HUES48 (cell line): ENCODE results near the gene SLC30A5.
"Not testable (repeated sequence)": the region's sequence is repeated elsewhere in the genome, so short reads cannot be mapped to it uniquely, and the experiment has no call there.

Experiments used
- H3K27ac ChIP-seq: one replicate; pipeline ENCODE4 v1.7.0; 2013; ENCODE audit warnings: low read depth, low read length, inconsistent platforms
- H3K27me3 ChIP-seq: 2 replicates; pipeline ENCODE4 v1.6.1; 2013; ENCODE audit warnings: mild to moderate bottlenecking, low read length; ENCODE audit not compliant: control insufficient read depth, insufficient read depth
- H3K36me3 ChIP-seq: 2 replicates; pipeline ENCODE4 v1.6.1; 2013; ENCODE audit warnings: low read length; ENCODE audit not compliant: control insufficient read depth, insufficient read depth
- H3K4me1 ChIP-seq: 2 replicates; pipeline ENCODE4 v1.6.1; 2013; ENCODE audit warnings: mild to moderate bottlenecking, low read length; ENCODE audit not compliant: control insufficient read depth, insufficient read depth
- H3K4me3 ChIP-seq: 2 replicates; pipeline ENCODE4 v1.5.1; 2013; ENCODE audit warnings: mild to moderate bottlenecking, low read depth, low read length
- H3K9ac ChIP-seq: 2 replicates; pipeline ENCODE4 v1.6.1; 2013; ENCODE audit warnings: mild to moderate bottlenecking, low read depth, low read length, moderate library complexity
- H3K9me3 ChIP-seq: 2 replicates; pipeline ENCODE4 v1.6.1; 2013; ENCODE audit warnings: low read length; ENCODE audit not compliant: control insufficient read depth, insufficient read depth

SLC30A5 gene

GRCh38 chr5:69103521-69103920, 9.7 kb downstream of the SLC30A5 start:
- no peak overlapping the region for H3K27ac ChIP-seq
- no peak overlapping the region for H3K4me3 ChIP-seq
- H3K9ac ChIP-seq, result no peak overlapping the region
- no peaks in the 10 kb centered on the region for H3K27me3 ChIP-seq
- no peaks in the 10 kb centered on the region for H3K4me1 ChIP-seq
- H3K36me3 ChIP-seq, result peaks cover 60% of the 10 kb centered on the region
- no peaks in the 10 kb centered on the region for H3K9me3 ChIP-seq

GRCh38 chr5:69105996-69106906, 12.4 kb downstream of the SLC30A5 start:
- H3K4me1 ChIP-seq, result no peaks in the 10 kb centered on the region
- H3K9me3 ChIP-seq, result peaks cover 9% of the 10 kb centered on the region; the same call in 1 of the 2 replicates
- no peak overlapping the region for H3K27ac ChIP-seq
- no peak overlapping the region for H3K4me3 ChIP-seq
- peaks cover 75% of the 10 kb centered on the region for H3K36me3 ChIP-seq
- H3K9ac ChIP-seq, result no peak overlapping the region
- no peaks in the 10 kb centered on the region for H3K27me3 ChIP-seq

- H3K4me1 ChIP-seq, H3K9ac ChIP-seq, H3K27me3 ChIP-seq, H3K27ac ChIP-seq, H3K4me3 ChIP-seq, H3K9me3 ChIP-seq: not testable (repeated sequence)
- peaks cover 80% of the 10 kb centered on the region for H3K36me3 ChIP-seq
Observed at GRCh38 chr5:69108367-69108766, 14.6 kb downstream of the SLC30A5 start.

GRCh38 chr5:69113851-69114250, 20.0 kb downstream of the SLC30A5 start:
- H3K27ac ChIP-seq, result no peak overlapping the region
- H3K27me3 ChIP-seq, result no peaks in the 10 kb centered on the region
- H3K9me3 ChIP-seq, result peaks cover 8% of the 10 kb centered on the region; the same call in 1 of the 2 replicates
- no peak overlapping the region for H3K9ac ChIP-seq
- no peak overlapping the region for H3K4me3 ChIP-seq
- peaks cover 74% of the 10 kb centered on the region for H3K36me3 ChIP-seq
- no peaks in the 10 kb centered on the region for H3K4me1 ChIP-seq

- Histone ChIP-seq H3K27me3 (no peaks in the 10 kb centered on the region), H3K4me3 (no peak overlapping the region), H3K9me3 (no peaks in the 10 kb centered on the region), H3K27ac (no peak overlapping the region), H3K36me3 (peaks cover 71% of the 10 kb centered on the region), H3K9ac (no peak overlapping the region), H3K4me1 (peaks cover 3% of the 10 kb centered on the region)
Observed at GRCh38 chr5:69115526-69115925, 21.7 kb downstream of the SLC30A5 start.

- H3K36me3 ChIP-seq, result peaks cover 38% of the 10 kb centered on the region
- no peak overlapping the region for H3K4me3 ChIP-seq
- H3K27me3 ChIP-seq, result no peaks in the 10 kb centered on the region
- no peak overlapping the region for H3K27ac ChIP-seq
- H3K9me3 ChIP-seq, result no peaks in the 10 kb centered on the region
- H3K4me1 ChIP-seq, result no peaks in the 10 kb centered on the region
- H3K9ac ChIP-seq, result no peak overlapping the region
Observed at GRCh38 chr5:69129413-69129812, 35.6 kb downstream of the SLC30A5 start.

- Histone ChIP-seq H3K4me1 (peaks cover 2% of the 10 kb centered on the region; the same call in 1 of the 2 replicates), H3K36me3 (peaks cover 32% of the 10 kb centered on the region), H3K9ac (no peak overlapping the region), H3K9me3 (no peaks in the 10 kb centered on the region), H3K27ac (no peak overlapping the region), H3K4me3 (no peak overlapping the region), H3K27me3 (no peaks in the 10 kb centered on the region)
Observed at GRCh38 chr5:69130241-69130640, 36.4 kb downstream of the SLC30A5 start.

- Histone ChIP-seq H3K27ac (no peak overlapping the region), H3K9me3 (no peaks in the 10 kb centered on the region), H3K4me1 (peaks cover 12% of the 10 kb centered on the region), H3K27me3 (no peaks in the 10 kb centered on the region), H3K4me3 (no peak overlapping the region), H3K36me3 (peaks cover 28% of the 10 kb centered on the region), H3K9ac (no peak overlapping the region)
Observed at GRCh38 chr5:69131304-69131703, 37.5 kb downstream of the SLC30A5 start.

- Histone ChIP-seq H3K27me3 (no peaks in the 10 kb centered on the region), H3K9ac (no peak overlapping the region), H3K4me3 (no peak overlapping the region), H3K27ac (no peak overlapping the region), H3K4me1 (peaks cover 13% of the 10 kb centered on the region), H3K36me3 (peaks cover 9% of the 10 kb centered on the region), H3K9me3 (no peaks in the 10 kb centered on the region)
Observed at GRCh38 chr5:69134126-69134525, 40.3 kb downstream of the SLC30A5 start.

- H3K9me3 ChIP-seq, result no peaks in the 10 kb centered on the region
- peaks cover 13% of the 10 kb centered on the region for H3K4me1 ChIP-seq
- no peaks in the 10 kb centered on the region for H3K36me3 ChIP-seq
- no peak overlapping the region for H3K4me3 ChIP-seq
- peak overlapping the region; percentile 66 for H3K27ac ChIP-seq
- no peak overlapping the region for H3K9ac ChIP-seq
- no peaks in the 10 kb centered on the region for H3K27me3 ChIP-seq
Observed at GRCh38 chr5:69136293-69136692, 42.5 kb downstream of the SLC30A5 start.

- H3K9me3 ChIP-seq, H3K36me3 ChIP-seq, H3K9ac ChIP-seq, H3K27me3 ChIP-seq, H3K4me3 ChIP-seq, H3K27ac ChIP-seq: not testable (repeated sequence)
- H3K4me1 ChIP-seq, result peaks cover 13% of the 10 kb centered on the region
Observed at GRCh38 chr5:69137208-69137607, 43.4 kb downstream of the SLC30A5 start.
